HL-60 (cell line): ENCODE results near the gene LIN7A.

ENCODE experiments used
- DNase-seq, 2 experiments: peaks; one replicate each; pipeline ENCODE4 v3.0.0-alpha.2; 2010 to 2020; ENCODE audit warnings: low read depth in 1 of 2, low spot score in 1 of 2
- H3K27ac ChIP-seq: fragments of 250-450 bp; sonication (Bioruptor Pico); replicated peaks from 2 replicates; pipeline ENCODE4 v1.5.1; 2020; ENCODE audit warnings: mild to moderate bottlenecking, moderate library complexity
- H3K27me3 ChIP-seq: fragments of 250-450 bp; sonication (Bioruptor Pico); 2 replicates; pipeline ENCODE4 v1.5.1; 2021; ENCODE audit warnings: mild to moderate bottlenecking, moderate library complexity; ENCODE audit not compliant: insufficient read depth, poor library complexity, severe bottlenecking
- H3K4me3 ChIP-seq: replicated peaks from 2 replicates; pipeline ENCODE4 v1.5.1; 2011; ENCODE audit warnings: mild to moderate bottlenecking, control low read depth, low read length; ENCODE audit not compliant: insufficient read depth
- CTCF ChIP-seq: IDR thresholded peaks from one replicate; pipeline ENCODE4 v1.5.1; 2011; ENCODE audit warnings: low read length, control low read depth, inconsistent platforms; ENCODE audit not compliant: insufficient read depth
- GABPA ChIP-seq: IDR thresholded peaks from 2 replicates; pipeline ENCODE4 v1.6.1; 2012; ENCODE audit warnings: low read depth
- POLR2AphosphoS5 ChIP-seq: IDR thresholded peaks from 2 replicates; pipeline ENCODE4 v1.6.1; 2012; ENCODE audit warnings: low read depth
- REST ChIP-seq: IDR thresholded peaks from 2 replicates; pipeline ENCODE4 v1.6.1; 2012; ENCODE audit warnings: low read depth; ENCODE audit not compliant: insufficient replicate concordance
- SPI1 ChIP-seq: IDR thresholded peaks from 2 replicates; pipeline ENCODE4 v1.6.1; 2012; ENCODE audit warnings: low read depth, mild to moderate bottlenecking, borderline replicate concordance

LIN7A gene

DNA sequence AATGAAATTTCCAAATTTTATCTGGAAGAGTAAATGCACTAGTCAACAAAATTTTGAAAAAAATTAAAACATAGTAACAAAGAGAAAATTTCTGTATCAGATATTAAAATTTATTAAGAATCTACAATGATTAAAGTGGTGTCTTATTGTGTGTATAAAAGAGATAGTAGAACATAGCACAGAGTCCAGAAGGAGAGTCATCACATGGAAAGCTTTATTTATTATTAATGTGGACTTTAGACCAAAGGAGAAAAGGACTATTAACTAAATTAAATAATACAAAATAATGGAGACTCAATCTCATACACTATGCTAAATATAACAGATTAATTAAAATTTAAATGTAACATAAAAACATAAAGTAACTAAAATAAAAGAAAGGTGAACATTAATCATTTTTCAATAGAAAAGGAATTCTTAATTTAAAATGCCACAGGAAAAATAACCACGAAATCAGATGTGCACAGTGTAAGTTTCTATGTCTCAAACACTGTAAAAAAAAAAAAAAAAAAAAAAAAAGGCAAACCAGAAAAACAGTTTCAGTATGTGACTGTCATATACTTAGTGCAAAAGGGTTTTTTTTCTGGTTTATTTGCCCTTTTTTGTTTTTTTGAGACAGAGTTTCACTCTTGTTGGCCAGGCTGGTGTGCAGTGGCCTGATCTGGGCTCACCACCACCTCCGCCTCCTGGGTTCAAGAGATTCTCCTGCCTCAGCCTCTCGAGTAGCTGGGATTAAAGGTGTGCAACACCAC is 125.6 kb downstream of the LIN7A start:
- H3K27ac ChIP-seq = no peak overlapping the region
- no peak overlapping the region for H3K4me3 ChIP-seq
- no peak for TF ChIP-seq REST
- no peak for TF ChIP-seq POLR2AphosphoS5
- TF ChIP-seq GABPA = no peak
- TF ChIP-seq CTCF = no peak
- TF ChIP-seq SPI1 = no peak
- no peak for DNase-seq
- no peaks in the 10 kb centered on the region for H3K27me3 ChIP-seq

DNA sequence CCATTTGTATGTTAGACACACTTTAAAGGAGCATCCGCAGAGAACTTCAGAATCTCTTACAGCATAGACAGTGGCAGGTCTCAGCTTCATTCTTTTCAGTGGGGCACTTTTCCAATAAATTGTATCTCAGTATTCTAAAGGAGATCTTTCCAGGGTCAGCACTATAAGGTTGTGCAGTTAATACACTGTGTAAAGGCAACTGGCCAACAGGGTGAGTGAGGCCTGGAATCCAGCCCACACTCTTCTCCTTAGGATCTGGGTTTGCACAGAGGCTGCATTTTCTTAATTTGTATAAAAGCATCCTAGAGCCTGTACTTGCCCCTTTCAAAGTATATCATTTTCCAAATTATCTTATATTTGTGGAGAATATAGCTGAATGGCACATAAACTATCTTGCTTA is 126.9 kb downstream of the LIN7A start:
- Histone ChIP-seq H3K27me3 (no peaks in the 10 kb centered on the region), H3K27ac (no peak overlapping the region), H3K4me3 (no peak overlapping the region)
- no peak for DNase-seq
- TF ChIP-seq SPI1 = no peak
- TF ChIP-seq GABPA = no peak
- no peak for TF ChIP-seq POLR2AphosphoS5
- TF ChIP-seq REST = no peak

DNA sequence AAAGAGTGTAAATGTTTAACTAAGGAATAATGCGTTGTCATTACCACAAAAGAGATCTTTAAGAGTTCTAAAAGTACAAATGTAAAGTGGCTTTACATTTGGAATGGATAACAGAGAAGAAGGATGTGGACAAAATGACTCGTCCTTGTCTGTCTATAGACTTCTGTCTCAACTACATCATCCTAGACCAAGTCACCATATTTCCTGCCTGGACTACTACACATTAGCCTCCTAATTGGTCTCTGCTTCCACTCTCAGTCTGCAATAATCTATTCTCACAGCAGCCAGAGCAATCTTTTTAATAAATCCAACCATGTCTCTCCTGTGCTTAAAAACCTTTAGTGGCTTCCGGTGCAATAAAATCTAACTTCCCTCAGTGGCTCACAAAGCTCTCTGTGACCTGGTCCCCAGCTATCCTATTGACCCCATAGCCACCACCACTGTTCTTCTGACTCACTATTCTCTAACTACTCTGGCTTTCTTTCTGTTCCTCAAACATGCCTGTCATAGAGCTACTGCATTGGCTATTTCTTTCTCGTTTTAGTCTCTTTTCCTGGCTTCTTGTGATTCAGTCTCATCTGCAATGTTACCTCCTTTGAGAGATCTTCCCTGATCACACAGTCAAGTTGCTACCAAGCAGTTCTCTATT is 130.0 kb downstream of the LIN7A start:
- Histone ChIP-seq H3K27ac (no peak overlapping the region), H3K4me3 (no peak overlapping the region), H3K27me3 (no peaks in the 10 kb centered on the region)
- no peak for DNase-seq
- no peak for TF ChIP-seq POLR2AphosphoS5
- no peak for TF ChIP-seq SPI1
- TF ChIP-seq GABPA = no peak
- TF ChIP-seq CTCF = no peak
- TF ChIP-seq REST = no peak
